NB4 (cell line): Measurements from ENCODE around the gene ZNHIT2.

Source experiments
- DNase-seq: peaks from one replicate; pipeline ENCODE4 v3.0.0; 2010; ENCODE audit warnings: low read depth
- H3K4me3 ChIP-seq: one replicate; pipeline ENCODE4 v1.5.1; 2011; ENCODE audit warnings: mild to moderate bottlenecking, low read depth, low read length, moderate library complexity
- MAX ChIP-seq: IDR thresholded peaks from 2 replicates; pipeline ENCODE4 v1.6.1; 2011; ENCODE audit warnings: low read depth, low read length
- MYC ChIP-seq: IDR thresholded peaks from 2 replicates; pipeline ENCODE4 v1.6.1; 2011; ENCODE audit warnings: low read depth, low read length
- POLR2A ChIP-seq: IDR thresholded peaks from 2 replicates; pipeline ENCODE4 v1.6.1; 2011; ENCODE audit warnings: mild to moderate bottlenecking; ENCODE audit not compliant: insufficient read length; ENCODE audit errors: extremely low read depth
- TF ChIP-seq, protein P1 (sequence below): IDR thresholded peaks from one replicate; pipeline ENCODE4 v1.5.1; 2012; ENCODE audit warnings: low read depth, low read length

Gene ZNHIT2

DNA sequence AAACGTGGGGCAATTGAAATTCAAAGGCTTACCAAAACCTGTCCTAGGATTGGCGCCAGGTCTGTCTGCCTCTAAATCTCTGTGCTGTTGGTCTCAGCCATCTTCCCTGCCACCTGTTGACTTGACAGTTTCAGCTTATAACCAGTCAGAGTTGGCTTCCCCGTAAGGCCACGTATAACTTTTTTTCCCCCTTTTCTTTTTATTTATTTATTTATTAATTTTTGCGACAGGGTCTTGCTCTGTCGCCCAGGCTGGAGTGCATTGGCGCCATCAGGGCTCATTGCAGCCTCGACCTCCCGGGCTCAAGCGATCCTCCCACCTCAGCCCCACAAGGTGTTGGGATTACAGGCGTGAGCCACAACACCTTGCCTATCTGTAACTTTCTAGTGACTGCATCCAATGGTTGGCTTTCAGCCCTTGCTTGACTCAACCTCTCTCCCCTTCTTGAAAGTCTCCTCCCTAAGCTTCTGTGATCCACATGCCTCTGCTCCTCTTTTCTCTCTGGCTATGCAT is 18.2 kb upstream of the ZNHIT2 start:
- DNase-seq, result no peak
- TF ChIP-seq MAX, result no peak
- no peak for TF ChIP-seq POLR2A
- TF ChIP-seq, protein P1, sequence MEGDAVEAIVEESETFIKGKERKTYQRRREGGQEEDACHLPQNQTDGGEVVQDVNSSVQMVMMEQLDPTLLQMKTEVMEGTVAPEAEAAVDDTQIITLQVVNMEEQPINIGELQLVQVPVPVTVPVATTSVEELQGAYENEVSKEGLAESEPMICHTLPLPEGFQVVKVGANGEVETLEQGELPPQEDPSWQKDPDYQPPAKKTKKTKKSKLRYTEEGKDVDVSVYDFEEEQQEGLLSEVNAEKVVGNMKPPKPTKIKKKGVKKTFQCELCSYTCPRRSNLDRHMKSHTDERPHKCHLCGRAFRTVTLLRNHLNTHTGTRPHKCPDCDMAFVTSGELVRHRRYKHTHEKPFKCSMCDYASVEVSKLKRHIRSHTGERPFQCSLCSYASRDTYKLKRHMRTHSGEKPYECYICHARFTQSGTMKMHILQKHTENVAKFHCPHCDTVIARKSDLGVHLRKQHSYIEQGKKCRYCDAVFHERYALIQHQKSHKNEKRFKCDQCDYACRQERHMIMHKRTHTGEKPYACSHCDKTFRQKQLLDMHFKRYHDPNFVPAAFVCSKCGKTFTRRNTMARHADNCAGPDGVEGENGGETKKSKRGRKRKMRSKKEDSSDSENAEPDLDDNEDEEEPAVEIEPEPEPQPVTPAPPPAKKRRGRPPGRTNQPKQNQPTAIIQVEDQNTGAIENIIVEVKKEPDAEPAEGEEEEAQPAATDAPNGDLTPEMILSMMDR, result no peak
- no peak for TF ChIP-seq MYC
- peak overlapping the region; percentile 86 for H3K4me3 ChIP-seq

DNA sequence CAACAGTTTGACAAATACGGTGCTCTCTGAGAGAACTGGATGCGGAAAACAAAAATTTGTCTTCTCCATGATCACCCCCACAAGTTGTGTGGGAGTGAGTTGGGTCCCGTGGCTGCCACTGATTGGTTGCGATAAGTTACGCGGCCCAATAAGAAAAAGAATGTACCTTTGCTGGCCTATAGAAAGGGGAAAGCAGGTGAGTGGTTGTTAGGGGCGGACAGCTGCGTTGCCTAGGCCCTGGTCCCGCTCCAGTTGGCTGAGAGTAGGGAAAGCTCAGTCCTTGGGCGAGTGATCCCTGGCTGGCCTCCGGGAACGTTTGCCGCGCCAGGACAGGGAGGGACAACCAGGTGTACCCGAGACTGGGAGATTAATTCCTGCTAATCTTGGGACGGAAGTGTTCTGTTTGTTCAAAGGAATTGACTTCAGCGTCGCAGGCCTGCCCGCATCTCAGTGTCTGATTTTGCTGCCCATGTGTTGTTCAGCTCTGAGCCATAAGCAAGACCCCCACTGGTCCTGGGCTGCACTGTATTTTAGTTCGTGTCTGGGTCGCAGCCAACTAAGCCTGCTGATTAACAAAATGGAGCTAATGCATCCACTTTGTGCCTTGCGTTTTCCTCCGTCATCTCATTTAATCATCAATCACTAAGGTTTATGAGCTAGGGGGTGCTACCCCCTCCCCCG is 17.6 kb upstream of the ZNHIT2 start:
- DNase-seq, result peak; percentile 97
- TF ChIP-seq POLR2A (peak; percentile 80), MYC (peak; percentile 19; the same call in 1 of the 2 replicates), MAX (peak; percentile 62; the same call in 1 of the 2 replicates)
- TF ChIP-seq, protein P1, result no peak

DNA sequence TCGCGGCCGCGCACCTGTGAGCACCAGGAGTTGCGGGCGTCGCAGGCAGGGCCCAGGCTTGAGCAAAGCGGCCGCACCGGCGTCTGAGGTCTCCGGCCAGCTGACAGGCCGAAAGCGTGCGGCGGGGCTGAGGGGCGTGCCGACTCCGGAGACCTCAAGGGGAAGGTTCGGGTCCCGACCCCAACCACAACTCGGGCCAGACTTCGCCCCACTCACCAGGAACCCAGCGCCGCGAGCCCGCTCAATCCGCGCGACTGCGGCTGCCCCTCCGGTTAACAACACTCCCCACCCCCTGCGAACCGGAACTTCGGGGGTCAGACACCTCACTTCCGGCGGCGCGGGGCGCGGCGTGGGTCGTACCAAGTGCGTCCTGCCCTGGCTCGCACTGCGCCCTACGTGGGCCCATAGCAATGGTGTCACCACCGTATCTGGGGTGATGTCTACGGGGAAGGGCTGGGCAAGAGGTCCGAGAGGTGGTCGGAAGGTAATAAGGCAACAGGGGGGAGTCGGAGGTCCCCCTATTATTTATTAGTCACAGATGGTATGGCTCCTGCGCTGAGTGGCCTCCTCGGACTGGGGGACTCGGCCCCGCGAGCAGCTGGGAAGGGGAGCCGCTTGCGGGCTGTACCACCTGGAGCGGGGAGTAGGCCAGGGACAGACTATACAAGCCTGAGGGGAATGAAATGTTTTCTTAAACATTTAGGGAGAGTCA is 16.9 kb upstream of the ZNHIT2 start, which contains the start of gene SYVN1:
Gene SYVN1 (minus strand): TSS at position 280 of the 712 bp plus-strand sequence. CDS start 918 bp downstream, outside the sequence.
- TF ChIP-seq MYC (peak; percentile 79), POLR2A (peak; percentile 86), MAX (peak; percentile 59)
- TF ChIP-seq, protein P1, result no peak

More for the DNA sequence above, 17.6 kb upstream of the ZNHIT2 start:
- peak overlapping the region; percentile 86 for H3K4me3 ChIP-seq

GRCh38 chr11:65133724-65134123 is 16.2 kb upstream of the ZNHIT2 start:
- no peak for DNase-seq
- peak overlapping the region; percentile 86 for H3K4me3 ChIP-seq
- TF ChIP-seq MAX, result no peak
- TF ChIP-seq, protein P1, result no peak
- TF ChIP-seq MYC, result no peak
- no peak for TF ChIP-seq POLR2A

More for the DNA sequence above, 16.9 kb upstream of the ZNHIT2 start, which contains the start of gene SYVN1:
- peak within 1 kb of the TSS; percentile 86 for H3K4me3 ChIP-seq
- peak; percentile 92 for DNase-seq

DNA sequence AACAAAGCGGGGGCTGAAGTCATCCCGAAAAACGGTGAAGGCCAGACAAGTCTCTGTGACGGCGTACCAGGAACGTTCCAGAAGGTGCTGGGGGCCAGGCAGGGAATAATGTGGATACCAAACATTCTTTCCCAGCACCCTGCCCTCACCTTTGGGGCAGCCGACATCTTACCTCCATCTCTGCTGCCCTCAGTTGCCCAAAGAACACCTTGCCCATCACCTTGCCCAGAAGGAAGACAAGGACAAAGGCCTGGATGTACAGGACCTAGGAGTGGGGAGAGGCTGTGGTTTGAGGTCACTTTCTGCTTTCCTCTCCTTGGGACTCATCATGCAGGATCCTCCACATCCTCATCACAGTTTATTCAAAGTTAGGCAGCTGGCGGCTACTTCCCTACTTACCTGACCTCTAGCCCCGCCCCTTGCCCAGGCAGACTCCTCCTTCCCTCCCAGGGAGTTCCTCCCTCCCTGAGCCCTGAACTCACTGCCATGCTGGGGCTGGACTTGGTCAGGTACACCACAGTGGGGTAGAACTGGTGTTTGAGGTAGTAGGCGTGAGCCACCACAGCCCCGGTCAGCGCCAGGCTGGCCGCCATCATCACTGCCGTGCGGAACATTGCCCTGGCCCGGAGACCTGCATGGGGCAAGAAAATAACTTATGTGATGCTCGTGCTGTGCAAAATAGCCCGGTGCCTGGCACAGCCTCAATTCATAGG is 15.6 kb upstream of the ZNHIT2 start:
- TF ChIP-seq POLR2A, result no peak
- TF ChIP-seq, protein P1, result no peak
- TF ChIP-seq MAX, result no peak
- TF ChIP-seq MYC, result no peak
- DNase-seq, result peak; percentile 62

More for the DNA sequence above, 15.6 kb upstream of the ZNHIT2 start:
- H3K4me3 ChIP-seq, result peak overlapping the region; percentile 86
